ELF-1 (cell line): Measurements from ENCODE around the gene EXOSC10.
"Not testable (repeated sequence)": the region's sequence is repeated elsewhere in the genome, so short reads cannot be mapped to it uniquely, and the experiment has no call there.

Experiments used
- DNase-seq: peaks from one replicate; pipeline ENCODE4 v3.0.0-alpha.2; 2016; ENCODE audit warnings: low read depth, low spot score

Gene EXOSC10

GRCh38 chr1:11109047-11109760 is 9.5 kb upstream of the EXOSC10 start:
- DNase-seq = no peak

- DNase-seq = no peak
These were observed 7.9 kb upstream of the EXOSC10 start for GRCh38 chr1:11107599-11107998.

- no peak for DNase-seq
These were observed 5.9 kb upstream of the EXOSC10 start for GRCh38 chr1:11105586-11105985.

- no peak for DNase-seq
These were observed 1.7 kb upstream of the EXOSC10 start for GRCh38 chr1:11101347-11101746.

GRCh38 chr1:11100806-11101205 is 1.1 kb upstream of the EXOSC10 start:
- not testable (repeated sequence) for DNase-seq

- no peak for DNase-seq
These were observed 452 bp upstream of the EXOSC10 start for GRCh38 chr1:11100149-11100493.

- DNase-seq = no peak
These were observed 749 bp downstream of the EXOSC10 start for GRCh38 chr1:11098931-11099309.

GRCh38 chr1:11083784-11084183 is 15.9 kb downstream of the EXOSC10 start:
- DNase-seq = not testable (repeated sequence)

- DNase-seq = no peak
These were observed 18.7 kb downstream of the EXOSC10 start for GRCh38 chr1:11080931-11081330.

- DNase-seq = no peak
These were observed 21.0 kb downstream of the EXOSC10 start for GRCh38 chr1:11078631-11079030.

GRCh38 chr1:11073398-11073797 is 26.3 kb downstream of the EXOSC10 start:
- not testable (repeated sequence) for DNase-seq

GRCh38 chr1:11072216-11072917 is 27.3 kb downstream of the EXOSC10 start:
- no peak for DNase-seq

- DNase-seq = no peak
These were observed 28.0 kb downstream of the EXOSC10 start for GRCh38 chr1:11071463-11072215.

- DNase-seq = no peak
These were observed 28.8 kb downstream of the EXOSC10 start for GRCh38 chr1:11070876-11071275.

- no peak for DNase-seq
These were observed 30.8 kb downstream of the EXOSC10 start for GRCh38 chr1:11068600-11069473.

GRCh38 chr1:11067716-11068599 is 31.7 kb downstream of the EXOSC10 start:
- no peak for DNase-seq

- no peak for DNase-seq
These were observed 33.9 kb downstream of the EXOSC10 start for GRCh38 chr1:11065796-11066195.

- no peak for DNase-seq
These were observed 34.7 kb downstream of the EXOSC10 start for GRCh38 chr1:11064942-11065341.

- DNase-seq = peak; percentile 37
These were observed 35.6 kb downstream of the EXOSC10 start for GRCh38 chr1:11063937-11064537.

- no peak for DNase-seq
These were observed 36.7 kb downstream of the EXOSC10 start for GRCh38 chr1:11062965-11063401.
